ENCODE measurements around the gene OSBPL6. TPM values are rescaled to one million over a fixed set of nuclear protein-coding genes. Genes with fewer than 3 reads are reported as not detected.
"Not testable (repeated sequence)": the region's sequence is repeated elsewhere in the genome, so short reads cannot be mapped to it uniquely, and the experiment has no call there.

OSBPL6 gene
- total RNA-seq, 4 donors from 2014 or later: 1.8 to 3.3 (median 2.3) TPM

- Histone ChIP-seq H3K9me3 (no peaks in the 10 kb centered on the region), H3K27ac (replicated peaks in 1 of 4) (no peak overlapping the region), H3K4me1 (peaks cover 4 to 13% (median 10%) of the 10 kb centered on the region in 4 donors), H3K36me3 (peaks cover 0 to 5% (median 0%) of the 10 kb centered on the region in 4 donors), H3K27me3 (no peaks in the 10 kb centered on the region), H3K4me3 (no peak overlapping the region)
- intact Hi-C loops (cut with DNase I): no loop called here
- 54% methylated on average over 1 of the region's 1 CpG for WGBS
- no peak for DNase-seq (ENCODE audit: extremely low spot score)
- TF ChIP-seq POLR2AphosphoS5 (IDR thresholded peaks at IDR 0.05): no peak
Observed at GRCh38 chr2:178419123-178419522, 224.8 kb downstream of the OSBPL6 start.

- intact Hi-C loops (cut with DNase I): no loop called here
- H3K4me1 ChIP-seq: peaks cover 0 to 4% (median 0%) of the 10 kb centered on the region in 4 donors
Observed at GRCh38 chr2:178420463-178420999, 226.2 kb downstream of the OSBPL6 start.

GRCh38 chr2:178422097-178422496 is 227.8 kb downstream of the OSBPL6 start:
- WGBS: 92% methylated on average over 3 of the region's 3 CpGs
- intact Hi-C loops (cut with DNase I): no loop called here
- no peak for DNase-seq (ENCODE audit: extremely low spot score)
- Histone ChIP-seq H3K9me3 (peaks cover 0 to 6% (median 0%) of the 10 kb centered on the region in 4 donors), H3K27me3 (no peaks in the 10 kb centered on the region), H3K27ac (replicated peaks in 1 of 4) (no peak overlapping the region), H3K36me3 (peaks cover 0 to 14% (median 8%) of the 10 kb centered on the region in 4 donors), H3K4me1 (no peaks in the 10 kb centered on the region), H3K4me3 (no peak overlapping the region)
- TF ChIP-seq EP300 (IDR thresholded peaks at IDR 0.05) (no peak), POLR2A (IDR thresholded peaks at IDR 0.05; ENCODE audit: low read depth) (no peak), POLR2AphosphoS5 (IDR thresholded peaks at IDR 0.05) (no peak), CTCF (IDR thresholded peaks at IDR 0.05) (no peak)

More at GRCh38 chr2:178420463-178420999, 226.2 kb downstream of the OSBPL6 start:
- H3K27ac ChIP-seq (replicated peaks in 1 of 4): no peak overlapping the region
- peaks cover 0 to 6% (median 0%) of the 10 kb centered on the region in 4 donors for H3K9me3 ChIP-seq
- no peak for DNase-seq (ENCODE audit: extremely low spot score)
- peaks cover 0 to 5% (median 0%) of the 10 kb centered on the region in 4 donors for H3K36me3 ChIP-seq
- TF ChIP-seq EP300 (IDR thresholded peaks at IDR 0.05) (no peak), CTCF (IDR thresholded peaks at IDR 0.05) (no peak)
- H3K4me3 ChIP-seq: no peak overlapping the region
- no peaks in the 10 kb centered on the region for H3K27me3 ChIP-seq
- WGBS: 50% methylated on average over 1 of the region's 1 CpG

GRCh38 chr2:178423746-178424145 is 229.4 kb downstream of the OSBPL6 start:
- H3K4me3 ChIP-seq; H3K27me3 ChIP-seq; DNase-seq (ENCODE audit: extremely low spot score); H3K9me3 ChIP-seq; intact Hi-C loops (cut with DNase I); H3K4me1 ChIP-seq; H3K27ac ChIP-seq (replicated peaks in 1 of 4): not testable (repeated sequence)
- 95% methylated on average over 5 of the region's 5 CpGs for WGBS
- H3K36me3 ChIP-seq: peaks cover 0 to 31% (median 19%) of the 10 kb centered on the region in 4 donors

GRCh38 chr2:178425255-178425827 is 231.0 kb downstream of the OSBPL6 start:
- Histone ChIP-seq H3K27me3 (no peaks in the 10 kb centered on the region), H3K9me3 (peaks cover 0 to 6% (median 0%) of the 10 kb centered on the region in 4 donors), H3K36me3 (peaks cover 3 to 47% (median 34%) of the 10 kb centered on the region in 4 donors), H3K4me1 (no peaks in the 10 kb centered on the region), H3K4me3 (no peak overlapping the region), H3K27ac (replicated peaks in 1 of 4) (no peak overlapping the region)
- intact Hi-C loops (cut with DNase I): no loop called here
- no peak for DNase-seq (ENCODE audit: extremely low spot score)
- TF ChIP-seq CTCF (IDR thresholded peaks at IDR 0.05): no peak
- no peak for TF ChIP-seq POLR2AphosphoS5 (IDR thresholded peaks at IDR 0.05)
- no peak for TF ChIP-seq POLR2A (IDR thresholded peaks at IDR 0.05; ENCODE audit: low read depth)
- no peak for TF ChIP-seq EP300 (IDR thresholded peaks at IDR 0.05)
- WGBS: 97% methylated on average over 4 of the region's 4 CpGs

GRCh38 chr2:178426388-178426787 is 232.1 kb downstream of the OSBPL6 start:
- WGBS: 90% methylated on average over 3 of the region's 3 CpGs
- Histone ChIP-seq H3K27ac (replicated peaks in 1 of 4) (no peak overlapping the region), H3K4me3 (no peak overlapping the region), H3K27me3 (no peaks in the 10 kb centered on the region), H3K4me1 (no peaks in the 10 kb centered on the region), H3K9me3 (peaks cover 0 to 6% (median 0%) of the 10 kb centered on the region in 4 donors), H3K36me3 (peaks cover 11 to 57% (median 42%) of the 10 kb centered on the region in 4 donors)
- intact Hi-C loops (cut with DNase I): no loop called here
- no peak for DNase-seq (ENCODE audit: extremely low spot score)
- peak in 1 of 2 donors; percentile 6 for TF ChIP-seq POLR2AphosphoS5 (IDR thresholded peaks at IDR 0.05)
- no peak for TF ChIP-seq EP300 (IDR thresholded peaks at IDR 0.05)
